ENCODE data around the gene DNAAF1. TPM values are rescaled to one million over a fixed set of nuclear protein-coding genes. Genes with fewer than 3 reads are reported as not detected.

Gene DNAAF1
- total and polyA plus RNA-seq, 2 donors (not counting 3 experiments of a cell fraction or from before 2014, with no cell fraction given), result 0.01 TPM; not detected in 1

GRCh38 chr16:84141143-84141670 is 3.9 kb upstream of the DNAAF1 start:
- DNase-seq (ENCODE audit: low read depth, low spot score) (no peak), FAIRE-seq (no peak)
- H3K9ac ChIP-seq (replicated peaks; ENCODE audit: extremely low read depth, insufficient read depth, low read length), result no peak overlapping the region
- H2AFZ ChIP-seq (ENCODE audit: low read depth, low read length), result no peak overlapping the region
- H3K9me3 ChIP-seq (replicated peaks; ENCODE audit: control insufficient read depth, insufficient read depth, low read length), result no peaks in the 10 kb centered on the region
- H3K9me1 ChIP-seq (replicated peaks; ENCODE audit: control insufficient read depth, extremely low read depth, insufficient read depth, low read length), result no peaks in the 10 kb centered on the region
- no peaks in the 10 kb centered on the region for H3K27me3 ChIP-seq (ENCODE audit: control insufficient read depth in 2 of 2, insufficient read depth in 2 of 2, low read length in 2 of 2)
- CTCF ChIA-PET, result no interaction called here
- no peak overlapping the region for H3K27ac ChIP-seq (ENCODE audit: insufficient read depth, low read depth, low read length)
- POLR2A ChIA-PET, result no interaction called here
- H3K79me2 ChIP-seq (ENCODE audit: control insufficient read depth, insufficient read depth, low read length), result peaks cover 24% of the 10 kb centered on the region
- BruUV-seq (replicated peaks), result no TSS peak
- dilution Hi-C loops (cut with MboI; ENCODE audit: extremely low pct_ligation_motif_present, low sequenced_read_pairs) (no loop called here), intact Hi-C loops (cut with micrococcal nuclease) (no loop called here)
- H3K36me3 ChIP-seq (ENCODE audit: control insufficient read depth in 2 of 2, extremely low read depth in 1 of 2, insufficient read depth in 2 of 2, low read length in 2 of 2), result no peaks in the 10 kb centered on the region
- H3K4me2 ChIP-seq (ENCODE audit: insufficient read depth, low read length), result no peak overlapping the region
- no peak for TF ChIP-seq GATA2 (IDR thresholded peaks at IDR 0.05; ENCODE audit: insufficient read depth, insufficient read length, low read depth, low read length)
- no peak for TF ChIP-seq MAX (IDR thresholded peaks at IDR 0.05; ENCODE audit: insufficient read depth, insufficient read length)
- H3K4me3 ChIP-seq (replicated peaks in 1 of 3; ENCODE audit: insufficient read depth in 1 of 3, low read depth in 1 of 3, low read length in 3 of 3), result no peak overlapping the region
- peaks cover 7% of the 10 kb centered on the region for H4K20me1 ChIP-seq (replicated peaks; ENCODE audit: control insufficient read depth, extremely low read depth, insufficient read depth, low read length)
- H3K4me1 ChIP-seq (ENCODE audit: control insufficient read depth, extremely low read depth, insufficient read depth, low read length), result peaks cover 5% of the 10 kb centered on the region

- DNase-seq (ENCODE audit: low read depth, low spot score) (no peak), FAIRE-seq (no peak)
- TF ChIP-seq MAX (IDR thresholded peaks at IDR 0.05; ENCODE audit: insufficient read depth, insufficient read length) (no peak), CTCF (IDR thresholded peaks at IDR 0.05; ENCODE audit: extremely low read depth in 1 of 2, insufficient read depth in 1 of 2, low read depth in 1 of 2, low read length in 2 of 2) (no peak), JUN (IDR thresholded peaks at IDR 0.05; ENCODE audit: borderline replicate concordance, insufficient read depth, insufficient read length, low read depth) (no peak), EZH2 (IDR thresholded peaks at IDR 0.05; ENCODE audit: borderline replicate concordance, low read depth, low read length, severe bottlenecking) (no peak), GATA2 (IDR thresholded peaks at IDR 0.05; ENCODE audit: insufficient read depth, insufficient read length, low read depth, low read length) (no peak), POLR2A (IDR thresholded peaks at IDR 0.05; ENCODE audit: low read depth, low read length) (no peak), MYC (IDR thresholded peaks at IDR 0.05; ENCODE audit: low read depth, low read length) (no peak), POLR2AphosphoS5 (IDR thresholded peaks at IDR 0.05; ENCODE audit: insufficient read depth, low read depth, low read length) (no peak), FOS (IDR thresholded peaks at IDR 0.05; ENCODE audit: borderline replicate concordance, insufficient read depth, low read length) (no peak)
- Histone ChIP-seq H3K4me2 (ENCODE audit: insufficient read depth, low read length) (no peak overlapping the region), H3K4me3 (replicated peaks in 1 of 3; ENCODE audit: insufficient read depth in 1 of 3, low read depth in 1 of 3, low read length in 3 of 3) (no peak overlapping the region), H2AFZ (ENCODE audit: low read depth, low read length) (no peak overlapping the region), H3K79me2 (ENCODE audit: control insufficient read depth, insufficient read depth, low read length) (peaks cover 17% of the 10 kb centered on the region), H3K36me3 (ENCODE audit: control insufficient read depth in 2 of 2, extremely low read depth in 1 of 2, insufficient read depth in 2 of 2, low read length in 2 of 2) (no peaks in the 10 kb centered on the region), H3K9me1 (replicated peaks; ENCODE audit: control insufficient read depth, extremely low read depth, insufficient read depth, low read length) (no peaks in the 10 kb centered on the region), H3K27ac (ENCODE audit: insufficient read depth, low read depth, low read length) (no peak overlapping the region), H3K9me3 (replicated peaks; ENCODE audit: control insufficient read depth, insufficient read depth, low read length) (no peaks in the 10 kb centered on the region), H3K27me3 (ENCODE audit: control insufficient read depth in 2 of 2, insufficient read depth in 2 of 2, low read length in 2 of 2) (peaks cover 0 to 4% of the 10 kb centered on the region in 2 experiments), H3K4me1 (ENCODE audit: control insufficient read depth, extremely low read depth, insufficient read depth, low read length) (peaks cover 5% of the 10 kb centered on the region), H3K9ac (replicated peaks; ENCODE audit: extremely low read depth, insufficient read depth, low read length) (no peak overlapping the region), H4K20me1 (replicated peaks; ENCODE audit: control insufficient read depth, extremely low read depth, insufficient read depth, low read length) (peaks cover 5% of the 10 kb centered on the region)
- dilution Hi-C loops (cut with MboI; ENCODE audit: extremely low pct_ligation_motif_present, low sequenced_read_pairs), result no loop called here
- ChIA-PET POLR2A (no interaction called here), CTCF (interaction anchor here (1.0 to 2.3 kb wide), 2 partner anchors 44 to 187 kb away, joined by 3 to 12 read pairs; partner anchors contain the start of gene TAF1C)
- intact Hi-C loops (cut with micrococcal nuclease), result no loop called here
- BruUV-seq (replicated peaks), result no TSS peak
Measured at GRCh38 chr16:84143081-84143480, 2.0 kb upstream of the DNAAF1 start.
